Measurements from ENCODE around the gene SNCAIP.

The SNCAIP gene

DNA sequence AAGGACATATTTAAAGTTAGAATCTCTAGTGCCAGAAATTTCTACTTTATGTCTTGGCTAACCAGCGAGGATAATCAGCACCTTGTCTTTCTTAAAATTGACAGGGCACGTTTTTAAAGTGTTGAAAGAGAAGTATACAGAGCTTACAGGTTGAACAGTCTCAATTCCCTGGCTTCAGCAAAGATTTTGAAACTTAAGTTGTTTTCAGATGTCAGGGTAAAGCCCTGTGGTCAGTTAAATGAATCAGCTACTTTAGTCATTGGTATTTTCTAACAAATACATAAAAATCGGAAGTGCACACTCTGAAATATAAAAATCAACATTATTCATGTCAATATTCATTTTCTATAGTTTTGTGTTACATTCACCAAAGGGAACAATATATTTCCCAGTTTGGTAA, 29.1 kb downstream of the SNCAIP start:
- Histone ChIP-seq H3K27me3 (ENCODE audit: insufficient read depth, poor library complexity, severe bottlenecking) (no peaks in the 10 kb centered on the region), H3K27ac (replicated peaks) (no peak overlapping the region), H3K4me3 (replicated peaks; ENCODE audit: insufficient read depth, low read length) (no peak overlapping the region)
- no peak for TF ChIP-seq SPI1 (IDR thresholded peaks at IDR 0.05; ENCODE audit: borderline replicate concordance, low read depth)
- no peak for TF ChIP-seq POLR2AphosphoS5 (IDR thresholded peaks at IDR 0.05; ENCODE audit: low read depth)
- TF ChIP-seq, protein P1, sequence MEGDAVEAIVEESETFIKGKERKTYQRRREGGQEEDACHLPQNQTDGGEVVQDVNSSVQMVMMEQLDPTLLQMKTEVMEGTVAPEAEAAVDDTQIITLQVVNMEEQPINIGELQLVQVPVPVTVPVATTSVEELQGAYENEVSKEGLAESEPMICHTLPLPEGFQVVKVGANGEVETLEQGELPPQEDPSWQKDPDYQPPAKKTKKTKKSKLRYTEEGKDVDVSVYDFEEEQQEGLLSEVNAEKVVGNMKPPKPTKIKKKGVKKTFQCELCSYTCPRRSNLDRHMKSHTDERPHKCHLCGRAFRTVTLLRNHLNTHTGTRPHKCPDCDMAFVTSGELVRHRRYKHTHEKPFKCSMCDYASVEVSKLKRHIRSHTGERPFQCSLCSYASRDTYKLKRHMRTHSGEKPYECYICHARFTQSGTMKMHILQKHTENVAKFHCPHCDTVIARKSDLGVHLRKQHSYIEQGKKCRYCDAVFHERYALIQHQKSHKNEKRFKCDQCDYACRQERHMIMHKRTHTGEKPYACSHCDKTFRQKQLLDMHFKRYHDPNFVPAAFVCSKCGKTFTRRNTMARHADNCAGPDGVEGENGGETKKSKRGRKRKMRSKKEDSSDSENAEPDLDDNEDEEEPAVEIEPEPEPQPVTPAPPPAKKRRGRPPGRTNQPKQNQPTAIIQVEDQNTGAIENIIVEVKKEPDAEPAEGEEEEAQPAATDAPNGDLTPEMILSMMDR (IDR thresholded peaks at IDR 0.05; ENCODE audit: insufficient read depth, low read length), result no peak
- TF ChIP-seq GABPA (IDR thresholded peaks at IDR 0.05; ENCODE audit: low read depth), result no peak
- TF ChIP-seq REST (IDR thresholded peaks at IDR 0.05; ENCODE audit: insufficient replicate concordance, low read depth), result no peak
- no peak for DNase-seq (ENCODE audit: low read depth in 1 of 2, low spot score in 1 of 2)

DNA sequence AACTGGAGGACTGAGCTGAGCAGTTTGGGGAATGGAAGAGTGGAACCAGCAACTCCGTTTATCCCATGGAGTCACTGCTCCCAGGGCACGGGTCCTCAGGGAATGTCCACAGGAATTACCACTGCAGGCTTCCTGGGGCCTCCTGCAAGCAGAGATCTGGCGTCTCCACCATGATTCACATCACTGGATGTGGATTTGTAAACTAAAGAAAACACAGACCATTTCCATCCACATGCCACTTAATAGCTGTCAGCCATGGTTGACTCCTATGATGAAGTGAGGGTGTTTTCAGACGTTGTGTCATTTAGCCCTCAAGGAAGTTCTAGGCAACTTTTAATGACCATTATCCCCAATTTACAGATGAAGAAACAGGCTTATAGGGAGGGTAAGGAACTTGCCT, 30.2 kb downstream of the SNCAIP start:
- no peak for DNase-seq (ENCODE audit: low read depth in 1 of 2, low spot score in 1 of 2)
- H3K4me3 ChIP-seq (replicated peaks; ENCODE audit: insufficient read depth, low read length), result no peak overlapping the region
- TF ChIP-seq, protein P1 (IDR thresholded peaks at IDR 0.05; ENCODE audit: insufficient read depth, low read length), result no peak
- TF ChIP-seq REST (IDR thresholded peaks at IDR 0.05; ENCODE audit: insufficient replicate concordance, low read depth), result no peak
- no peak for TF ChIP-seq POLR2AphosphoS5 (IDR thresholded peaks at IDR 0.05; ENCODE audit: low read depth)
- TF ChIP-seq SPI1 (IDR thresholded peaks at IDR 0.05; ENCODE audit: borderline replicate concordance, low read depth), result no peak
- no peak for TF ChIP-seq GABPA (IDR thresholded peaks at IDR 0.05; ENCODE audit: low read depth)
- H3K27me3 ChIP-seq (ENCODE audit: insufficient read depth, poor library complexity, severe bottlenecking), result no peaks in the 10 kb centered on the region
- H3K27ac ChIP-seq (replicated peaks), result no peak overlapping the region

GRCh38 chr5:122346897-122347581, 35.0 kb downstream of the SNCAIP start:
- no peak overlapping the region for H3K27ac ChIP-seq (replicated peaks)
- no peaks in the 10 kb centered on the region for H3K27me3 ChIP-seq (ENCODE audit: insufficient read depth, poor library complexity, severe bottlenecking)
- TF ChIP-seq, protein P1 (IDR thresholded peaks at IDR 0.05; ENCODE audit: insufficient read depth, low read length), result no peak
- TF ChIP-seq GABPA (IDR thresholded peaks at IDR 0.05; ENCODE audit: low read depth), result no peak
- TF ChIP-seq SPI1 (IDR thresholded peaks at IDR 0.05; ENCODE audit: borderline replicate concordance, low read depth), result no peak
- TF ChIP-seq REST (IDR thresholded peaks at IDR 0.05; ENCODE audit: insufficient replicate concordance, low read depth), result no peak
- TF ChIP-seq POLR2AphosphoS5 (IDR thresholded peaks at IDR 0.05; ENCODE audit: low read depth), result no peak
- no peak overlapping the region for H3K4me3 ChIP-seq (replicated peaks; ENCODE audit: insufficient read depth, low read length)
- no peak for DNase-seq (ENCODE audit: low read depth in 1 of 2, low spot score in 1 of 2)
